Esophagus squamous epithelium (tissue), 5 donors: ENCODE data around the gene SMCO3. TPM values are rescaled to one million over a fixed set of nuclear protein-coding genes. Genes with fewer than 3 reads are reported as not detected.

Source experiments
- DNase-seq: peaks from one replicate; lab custom pipeline; 2025; lab: John Stamatoyannopoulos, UW
- H3K27ac ChIP-seq, 4 donors: fragments of 200-600 bp; sonication (generic); one replicate each; pipeline ENCODE4 v1.5.1; 2016 to 2019; ENCODE audit warnings: mild to moderate bottlenecking in 1 of 4
- H3K27me3 ChIP-seq, 4 donors: fragments of 200-600 bp; sonication (generic); 1 replicate in 3 of 4; 2 replicates in 1 of 4; pipeline versions ENCODE4 v1.5.1 to v1.6.0; 2017 to 2021; ENCODE audit warnings: antibody characterized with exemption in 1 of 4
- H3K36me3 ChIP-seq, 3 donors: fragments of 200-600 bp; sonication (generic); one replicate each; pipeline ENCODE4 v1.5.1; 2016 to 2019
- H3K4me1 ChIP-seq, 3 donors: fragments of 200-600 bp; sonication (generic); one replicate each; pipeline ENCODE4 v1.5.1; 2017 to 2019
- H3K4me3 ChIP-seq, 4 donors: fragments of 200-600 bp; sonication (generic); 1 replicate in 3 of 4; 2 replicates in 1 of 4; pipeline ENCODE4 v1.5.1; 2016 to 2019; ENCODE audit warnings: mild to moderate bottlenecking in 2 of 4, moderate library complexity in 1 of 4
- H3K9me3 ChIP-seq, 3 donors: fragments of 200-600 bp; sonication (generic); one replicate each; pipeline ENCODE4 v1.5.1; 2016 to 2019
- CTCF ChIP-seq, 6 experiments: fragments of 450-650 bp in 4 of 6; fragments of 200-600 bp in 2 of 6; sonication (generic) in 2 of 6; IDR thresholded peaks; one replicate each; pipeline ENCODE4 v1.5.1; 2016 to 2019; ENCODE audit warnings: antibody characterized with exemption in 6 of 6, mild to moderate bottlenecking in 4 of 6, moderate library complexity in 4 of 6
- POLR2A ChIP-seq, 4 donors: fragments of 450-650 bp; IDR thresholded peaks; one replicate each; pipeline ENCODE4 v1.6.1; 2017; ENCODE audit warnings: antibody characterized with exemption in 4 of 4, mild to moderate bottlenecking in 4 of 4, moderate library complexity in 3 of 4
- WGBS, 2 donors: methylation state at CpG; one replicate each; pipeline ENCODE4 v1.1.5; 2018; 5-methylcytosine and 5-hydroxymethylcytosine counted together
- intact Hi-C: fragments of 100-400 bp; cut with DNase I; formaldehyde crosslinking; loops from one replicate; pipeline ENCODE4 v1.15.0; 2022
- total RNA-seq, 4 donors: library from RNA; depleted of rRNA; stranded (reverse); fragments of >200 nt; gene quantifications; one replicate each; pipeline ENCODE4 v1.1.0, GENCODE V29; 2016
- donor health status: DM: yes; HTN: yes; CAD: no.

Gene SMCO3
- total RNA-seq, 4 donors from 2014 or later, result 0.50 TPM; not detected in 3

- peak overlapping the region; percentile 49 to 84 (median 80) for H3K4me3 ChIP-seq
- intact Hi-C loops, result no loop called here
- H3K36me3 ChIP-seq, result no peaks in the 10 kb centered on the region
- no peaks in the 10 kb centered on the region for H3K9me3 ChIP-seq
- peak; percentile 81 for DNase-seq
- TF ChIP-seq CTCF (IDR thresholded peaks at IDR 0.05) (no peak), POLR2A (IDR thresholded peaks at IDR 0.05) (peak in 3 of 4 donors; percentile 96 to 99 (median 99))
- WGBS, 2 donors, result 1 to 5% methylated on average over 24 of the region's 67 CpGs
- peak overlapping the region; percentile 93 to 99 (median 98) for H3K27ac ChIP-seq
- H3K27me3 ChIP-seq, result no peaks in the 10 kb centered on the region
- H3K4me1 ChIP-seq, result peaks cover 4 to 52% (median 10%) of the 10 kb centered on the region in 3 donors
Measured at GRCh38 chr12:14774074-14774905, 39.7 kb downstream of the SMCO3 start.

GRCh38 chr12:14773685-14774073 is 40.3 kb downstream of the SMCO3 start:
- H3K4me1 ChIP-seq, result peaks cover 4 to 58% (median 10%) of the 10 kb centered on the region in 3 donors
- H3K4me3 ChIP-seq, result peak overlapping the region; percentile 49 to 84 (median 80)
- intact Hi-C loops, result no loop called here
- TF ChIP-seq CTCF (IDR thresholded peaks at IDR 0.05), result no peak
- no peak for TF ChIP-seq POLR2A (IDR thresholded peaks at IDR 0.05)
- WGBS, 2 donors, result 30 to 41% methylated on average over 11 to 12 of the region's 16 CpGs
- no peak for DNase-seq
- H3K27ac ChIP-seq, result peak overlapping the region; percentile 93 to 99 (median 98)
- H3K36me3 ChIP-seq, result no peaks in the 10 kb centered on the region
- no peaks in the 10 kb centered on the region for H3K9me3 ChIP-seq
- no peaks in the 10 kb centered on the region for H3K27me3 ChIP-seq

GRCh38 chr12:14772946-14773345 is 41.0 kb downstream of the SMCO3 start:
- Histone ChIP-seq H3K27ac (no peak overlapping the region), H3K27me3 (no peaks in the 10 kb centered on the region), H3K9me3 (no peaks in the 10 kb centered on the region), H3K36me3 (peaks cover 0 to under 1% (median 0%) of the 10 kb centered on the region in 3 donors), H3K4me1 (peaks cover 4 to 65% (median 10%) of the 10 kb centered on the region in 3 donors), H3K4me3 (no peak overlapping the region)
- intact Hi-C loops, result no loop called here
- no peak for DNase-seq
- WGBS, 2 donors, result 93 to 96% methylated on average over 5 of the region's 5 CpGs
- TF ChIP-seq CTCF (IDR thresholded peaks at IDR 0.05) (no peak), POLR2A (IDR thresholded peaks at IDR 0.05) (no peak)

- H3K4me3 ChIP-seq, result peak overlapping the region; percentile 71 to 91 (median 85)
- H3K36me3 ChIP-seq, result peaks cover 0 to 13% (median 0%) of the 10 kb centered on the region in 3 donors
- no peak for DNase-seq
- peak overlapping the region; percentile 96 to 98 (median 98) for H3K27ac ChIP-seq
- no peaks in the 10 kb centered on the region for H3K27me3 ChIP-seq
- intact Hi-C loops, result no loop called here
- TF ChIP-seq CTCF (IDR thresholded peaks at IDR 0.05), result no peak
- H3K9me3 ChIP-seq, result no peaks in the 10 kb centered on the region
- peaks cover 4 to 62% (median 6%) of the 10 kb centered on the region in 3 donors for H3K4me1 ChIP-seq
- 12 to 22% methylated on average over 6 of the region's 6 CpGs for WGBS, 2 donors
Measured at GRCh38 chr12:14771651-14772137, 42.3 kb downstream of the SMCO3 start.
